Suprapubic skin (tissue), 4 donors: ENCODE data around the gene SUGCT.

ENCODE experiments used
- CTCF ChIP-seq, 2 donors: fragments of 200-600 bp in 1 of 2; fragments of 450-650 bp in 1 of 2; sonication (generic) in 1 of 2; IDR thresholded peaks; one replicate each; pipeline ENCODE4 v1.5.1; 2016 to 2019; ENCODE audit warnings: antibody characterized with exemption in 2 of 2, mild to moderate bottlenecking in 1 of 2, moderate library complexity in 1 of 2
- EP300 ChIP-seq: sonication (generic); formaldehyde crosslinking; IDR thresholded peaks from one replicate; pipeline ENCODE4 v1.6.1; 2017; ENCODE audit warnings: antibody characterized with exemption
- POLR2A ChIP-seq, 2 donors: fragments of 450-650 bp; IDR thresholded peaks; one replicate each; pipeline ENCODE4 v1.6.1; 2017; ENCODE audit warnings: antibody characterized with exemption in 2 of 2, mild to moderate bottlenecking in 2 of 2, moderate library complexity in 2 of 2
- POLR2AphosphoS5 ChIP-seq, 3 donors: sonication (generic); formaldehyde crosslinking; IDR thresholded peaks; one replicate each; pipeline ENCODE4 v1.6.1; 2017; ENCODE audit warnings: antibody characterized with exemption in 3 of 3

GRCh38 chr7:40477094-40477493 lies 342.3 kb downstream of the SUGCT start:
- no peak for TF ChIP-seq POLR2A (IDR thresholded peaks at IDR 0.05)
- TF ChIP-seq CTCF (IDR thresholded peaks at IDR 0.05): no peak
- TF ChIP-seq POLR2AphosphoS5 (IDR thresholded peaks at IDR 0.05): no peak
- TF ChIP-seq EP300: no peak
